Mesothelial cell of epicardium (in vitro differentiated cells): ENCODE measurements around the gene RAN. TPM values are rescaled to one million over a fixed set of nuclear protein-coding genes. Genes with fewer than 3 reads are reported as not detected.
A peak's percentile ranks its signal among the peaks of the same experiment; 100 is the strongest.

Experiments used
- DNase-seq, 2 experiments: peaks; one replicate each; pipeline ENCODE4 v3.0.0; 2021; ENCODE audit warnings: low spot score in 2 of 2; ENCODE audit not compliant: unreplicated experiment in 2 of 2
- H3K27ac Mint-ChIP-seq: 2 replicates; pipeline ENCODE4 v1.8.0; 2021; ENCODE audit warnings: mixed read lengths
- H3K27me3 Mint-ChIP-seq: 2 replicates; pipeline ENCODE4 v1.8.0; 2021; ENCODE audit warnings: low read depth, mixed read lengths
- H3K36me3 Mint-ChIP-seq: 2 replicates; pipeline ENCODE4 v1.8.0; 2021; ENCODE audit warnings: mixed read lengths
- H3K4me1 Mint-ChIP-seq: 2 replicates; pipeline ENCODE4 v1.8.0; 2021; ENCODE audit warnings: mixed read lengths
- H3K4me3 Mint-ChIP-seq: 2 replicates; pipeline ENCODE4 v1.8.0; 2021; ENCODE audit warnings: mild to moderate bottlenecking, moderate library complexity, mixed read lengths
- H3K9me3 Mint-ChIP-seq: 2 replicates; pipeline ENCODE4 v1.8.0; 2021; ENCODE audit warnings: mixed read lengths
- total RNA-seq: library from RNA; stranded (reverse); gene quantifications from 3 replicates; pipeline ENCODE4 v1.2.1, GENCODE V29; 2021
- TF ChIP-seq, protein P1 (sequence below): fragments of 200-600 bp; sonication (generic); IDR thresholded peaks from one replicate; pipeline ENCODE4 v1.5.0; 2021; ENCODE audit warnings: antibody characterized with exemption; ENCODE audit not compliant: unreplicated experiment

Gene RAN
- total RNA-seq, 1 donor from 2014 or later: 629 TPM

DNA sequence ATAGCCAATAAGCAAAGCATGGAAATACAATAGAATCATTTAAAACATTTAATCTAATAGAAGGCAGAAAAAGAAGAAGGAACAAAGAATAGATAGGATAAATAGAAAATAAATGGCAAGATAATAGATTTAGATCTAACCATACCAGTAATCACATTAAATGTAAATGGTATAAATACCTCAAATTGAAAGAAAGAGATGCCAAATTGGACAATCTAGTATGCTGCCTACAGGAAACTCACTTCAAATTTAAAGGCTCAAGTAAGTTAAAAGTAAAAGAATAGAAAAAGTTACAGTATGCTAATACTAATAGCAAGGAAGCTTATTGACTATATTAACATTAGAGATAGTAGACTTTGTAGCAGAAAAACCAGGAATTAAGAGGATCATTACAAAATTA is 40.1 kb downstream of the RAN start:
- Mint-ChIP-seq H3K4me3 (no peak overlapping the region), H3K4me1 (peaks cover 8% of the 10 kb centered on the region), H3K9me3 (peaks cover 28% of the 10 kb centered on the region), H3K27me3 (peaks cover 27% of the 10 kb centered on the region), H3K36me3 (no peaks in the 10 kb centered on the region), H3K27ac (no peak overlapping the region)
- TF ChIP-seq, protein P1, sequence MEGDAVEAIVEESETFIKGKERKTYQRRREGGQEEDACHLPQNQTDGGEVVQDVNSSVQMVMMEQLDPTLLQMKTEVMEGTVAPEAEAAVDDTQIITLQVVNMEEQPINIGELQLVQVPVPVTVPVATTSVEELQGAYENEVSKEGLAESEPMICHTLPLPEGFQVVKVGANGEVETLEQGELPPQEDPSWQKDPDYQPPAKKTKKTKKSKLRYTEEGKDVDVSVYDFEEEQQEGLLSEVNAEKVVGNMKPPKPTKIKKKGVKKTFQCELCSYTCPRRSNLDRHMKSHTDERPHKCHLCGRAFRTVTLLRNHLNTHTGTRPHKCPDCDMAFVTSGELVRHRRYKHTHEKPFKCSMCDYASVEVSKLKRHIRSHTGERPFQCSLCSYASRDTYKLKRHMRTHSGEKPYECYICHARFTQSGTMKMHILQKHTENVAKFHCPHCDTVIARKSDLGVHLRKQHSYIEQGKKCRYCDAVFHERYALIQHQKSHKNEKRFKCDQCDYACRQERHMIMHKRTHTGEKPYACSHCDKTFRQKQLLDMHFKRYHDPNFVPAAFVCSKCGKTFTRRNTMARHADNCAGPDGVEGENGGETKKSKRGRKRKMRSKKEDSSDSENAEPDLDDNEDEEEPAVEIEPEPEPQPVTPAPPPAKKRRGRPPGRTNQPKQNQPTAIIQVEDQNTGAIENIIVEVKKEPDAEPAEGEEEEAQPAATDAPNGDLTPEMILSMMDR: no peak
- no peak for DNase-seq

DNA sequence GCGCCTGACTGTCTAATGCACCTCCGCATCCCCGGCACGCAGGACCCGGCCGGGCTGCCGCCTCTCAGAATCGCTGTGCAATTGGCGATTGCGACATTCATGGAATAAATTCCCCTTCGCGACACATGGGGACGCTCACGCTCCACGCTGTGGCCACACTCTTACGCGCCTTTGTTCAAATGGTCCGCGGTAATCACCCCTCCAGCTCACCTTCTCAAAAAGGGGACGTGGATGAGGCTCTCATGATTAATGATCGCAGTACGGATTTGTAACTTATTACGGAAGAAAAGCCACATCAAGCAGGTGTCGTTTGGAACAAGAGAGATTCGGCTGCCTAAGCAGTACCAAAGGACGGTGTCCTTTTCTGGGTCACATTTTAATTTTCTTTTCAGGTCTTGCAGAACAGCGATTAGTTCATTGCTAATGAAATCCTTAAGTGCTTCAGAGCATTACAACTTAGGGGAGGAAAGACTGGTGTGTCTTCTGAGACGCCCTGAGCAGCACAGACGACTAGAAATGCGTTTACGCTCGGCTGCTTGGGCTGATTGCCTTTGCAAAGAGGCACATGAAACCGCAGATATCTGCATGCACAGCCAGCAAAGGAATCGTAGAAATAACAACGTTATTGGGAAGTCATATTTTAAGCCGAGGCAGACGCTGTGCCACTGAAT is 44.5 kb downstream of the RAN start:
- H3K4me1 Mint-ChIP-seq: peaks cover 8% of the 10 kb centered on the region
- no peak overlapping the region for H3K27ac Mint-ChIP-seq
- peaks cover 69% of the 10 kb centered on the region for H3K27me3 Mint-ChIP-seq
- TF ChIP-seq, protein P1: peak; percentile 80
- DNase-seq: peak; percentile 39 to 67
- H3K36me3 Mint-ChIP-seq: no peaks in the 10 kb centered on the region
- peak overlapping the region; percentile 28 for H3K4me3 Mint-ChIP-seq
- H3K9me3 Mint-ChIP-seq: peaks cover 11% of the 10 kb centered on the region

DNA sequence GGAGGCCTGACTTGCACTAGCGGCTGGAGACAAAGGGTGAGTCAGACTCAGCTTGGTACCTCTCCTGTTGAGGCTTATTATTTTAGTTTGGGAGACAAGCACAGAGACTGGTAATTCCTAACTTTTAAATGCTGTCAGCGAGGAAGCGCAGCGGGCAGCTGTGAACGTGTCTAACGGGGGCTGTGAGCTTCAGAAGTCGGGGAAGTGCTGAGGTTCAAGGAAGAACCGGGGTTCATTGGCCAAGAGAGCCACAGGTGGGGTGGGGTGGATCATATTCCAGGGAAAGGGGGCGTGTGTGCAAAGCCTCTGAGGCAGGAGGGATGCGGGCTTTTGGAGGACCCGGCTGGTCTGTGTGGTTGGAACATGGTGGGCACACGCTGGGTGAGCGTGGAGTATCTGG is 45.7 kb downstream of the RAN start:
- Mint-ChIP-seq H3K27me3 (peaks cover 80% of the 10 kb centered on the region), H3K9me3 (no peaks in the 10 kb centered on the region), H3K4me3 (no peak overlapping the region), H3K4me1 (peaks cover 8% of the 10 kb centered on the region), H3K36me3 (no peaks in the 10 kb centered on the region), H3K27ac (no peak overlapping the region)
- TF ChIP-seq, protein P1: no peak
- no peak for DNase-seq

DNA sequence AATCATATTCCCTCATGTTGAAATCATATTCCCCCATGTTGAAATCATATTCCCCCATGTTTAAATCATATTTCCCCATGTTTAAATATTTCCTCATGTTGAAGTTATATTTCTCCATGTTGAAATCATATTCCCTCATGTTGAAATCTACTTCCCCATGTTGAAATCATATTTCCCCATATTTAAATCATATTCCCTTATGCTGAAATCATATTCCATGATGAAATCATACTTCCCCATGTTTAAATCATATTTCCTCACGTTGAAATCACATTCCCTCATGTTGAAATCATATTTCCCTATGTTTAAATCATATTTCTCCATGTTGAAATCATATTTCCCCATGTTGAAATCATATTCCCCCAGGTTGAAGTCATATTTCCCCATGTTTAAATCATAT is 47.2 kb downstream of the RAN start:
- H3K36me3 Mint-ChIP-seq: no peaks in the 10 kb centered on the region
- H3K4me1 Mint-ChIP-seq: peaks cover 8% of the 10 kb centered on the region
- H3K9me3 Mint-ChIP-seq: no peaks in the 10 kb centered on the region
- H3K27ac Mint-ChIP-seq: no peak overlapping the region
- no peak for DNase-seq
- TF ChIP-seq, protein P1: no peak
- peaks cover 81% of the 10 kb centered on the region for H3K27me3 Mint-ChIP-seq
- H3K4me3 Mint-ChIP-seq: no peak overlapping the region

DNA sequence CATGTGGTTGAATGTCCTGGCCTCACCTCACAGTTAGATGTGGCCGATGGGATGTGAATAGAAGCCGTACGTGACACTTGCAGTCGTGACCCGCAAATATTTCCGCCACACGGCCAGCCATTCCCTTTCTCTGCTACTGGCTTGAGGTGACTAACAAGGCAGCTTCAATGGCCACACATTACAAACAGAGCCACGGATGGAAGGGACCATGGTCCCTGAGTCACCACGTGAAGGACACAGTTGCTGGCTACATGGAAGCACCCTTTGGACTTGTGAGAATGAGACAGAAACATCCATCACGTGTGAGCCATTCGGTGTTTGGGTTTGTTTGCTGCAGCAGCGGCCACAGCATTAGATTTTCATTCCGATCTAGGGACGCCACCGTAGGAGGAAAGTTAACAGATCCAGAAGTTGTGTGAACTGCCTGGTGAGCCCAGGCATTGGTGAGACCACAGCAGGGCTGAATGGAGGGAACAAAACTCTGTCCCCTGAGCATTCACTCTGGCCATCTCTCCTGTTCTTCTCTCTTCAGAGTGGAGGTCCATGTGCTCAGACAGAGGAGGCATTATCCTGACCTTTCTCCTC is 48.3 kb downstream of the RAN start:
- Mint-ChIP-seq H3K9me3 (no peaks in the 10 kb centered on the region), H3K4me3 (no peak overlapping the region), H3K36me3 (no peaks in the 10 kb centered on the region), H3K4me1 (peaks cover 8% of the 10 kb centered on the region), H3K27ac (no peak overlapping the region), H3K27me3 (peaks cover 77% of the 10 kb centered on the region)
- DNase-seq: no peak
- TF ChIP-seq, protein P1: no peak
